Activated naive CD4-positive, alpha-beta T cell treated with anti-CD3 and anti-CD28 coated beads, Interleukin-2, amount 50 U/mL, for 24 hours (primary cell): ENCODE measurements around the gene AP3B1.
"Not testable (repeated sequence)": the region's sequence is repeated elsewhere in the genome, so short reads cannot be mapped to it uniquely, and the experiment has no call there.

Experiments
- H3K27ac Mint-ChIP-seq: one replicate; pipeline ENCODE4 v1.8.0; 2021; ENCODE audit warnings: mild to moderate bottlenecking, mixed read lengths
- H3K27me3 Mint-ChIP-seq: one replicate; pipeline ENCODE4 v1.8.0; 2021; ENCODE audit warnings: mixed read lengths
- H3K36me3 Mint-ChIP-seq: one replicate; pipeline ENCODE4 v1.8.0; 2021; ENCODE audit warnings: mixed read lengths
- H3K4me1 Mint-ChIP-seq: one replicate; pipeline ENCODE4 v1.8.0; 2021; ENCODE audit warnings: mixed read lengths
- H3K4me3 Mint-ChIP-seq: one replicate; pipeline ENCODE4 v1.8.0; 2021; ENCODE audit warnings: mild to moderate bottlenecking, mixed read lengths
- H3K9me3 Mint-ChIP-seq: one replicate; pipeline ENCODE4 v1.8.0; 2021; ENCODE audit warnings: mixed read lengths

AP3B1 gene

DNA sequence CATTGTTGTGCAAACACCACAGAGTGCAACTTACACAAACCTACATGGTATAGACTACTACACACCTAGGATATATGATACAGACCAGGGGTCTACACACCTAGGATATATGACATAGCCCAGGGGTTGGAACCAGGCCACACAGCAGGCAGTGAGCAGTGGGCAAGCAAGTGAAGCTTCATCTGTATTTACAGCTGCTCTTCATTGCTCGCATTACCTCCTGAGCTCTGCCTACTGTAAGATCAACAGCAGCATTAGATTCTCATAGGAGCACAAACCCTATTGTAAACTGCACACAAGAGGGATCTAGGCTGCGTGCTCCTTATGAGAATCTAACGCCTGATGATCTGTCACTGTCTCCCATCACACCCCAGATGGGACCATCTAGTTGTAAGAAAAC is 56.6 kb downstream of the AP3B1 start:
- Mint-ChIP-seq H3K4me1 (peaks cover 31% of the 10 kb centered on the region), H3K27me3 (no peaks in the 10 kb centered on the region), H3K9me3 (no peaks in the 10 kb centered on the region), H3K27ac (no peak overlapping the region), H3K4me3 (no peak overlapping the region), H3K36me3 (peaks cover 22% of the 10 kb centered on the region)

DNA sequence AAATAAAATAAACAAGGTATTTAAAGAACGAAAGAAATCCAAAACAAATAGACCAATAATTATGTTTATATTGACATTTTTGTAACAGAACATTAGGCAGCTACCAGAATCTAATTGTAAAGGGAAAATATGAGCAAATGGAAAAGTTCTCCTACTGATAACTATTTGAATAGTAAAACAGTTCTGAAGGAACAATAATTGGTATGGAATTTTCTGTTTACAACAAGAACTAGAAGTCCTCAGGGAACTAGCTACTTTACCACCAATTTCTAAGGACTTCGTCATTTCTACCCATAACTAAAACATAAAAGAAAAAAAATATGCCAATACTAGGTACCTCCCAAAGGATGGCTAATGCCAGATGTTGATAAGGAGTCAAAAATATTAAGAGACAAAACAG is 58.5 kb downstream of the AP3B1 start:
- H3K36me3 Mint-ChIP-seq = peaks cover 20% of the 10 kb centered on the region
- H3K27me3 Mint-ChIP-seq = no peaks in the 10 kb centered on the region
- peaks cover 28% of the 10 kb centered on the region for H3K4me1 Mint-ChIP-seq
- H3K27ac Mint-ChIP-seq = no peak overlapping the region
- H3K9me3 Mint-ChIP-seq = no peaks in the 10 kb centered on the region
- H3K4me3 Mint-ChIP-seq = no peak overlapping the region

DNA sequence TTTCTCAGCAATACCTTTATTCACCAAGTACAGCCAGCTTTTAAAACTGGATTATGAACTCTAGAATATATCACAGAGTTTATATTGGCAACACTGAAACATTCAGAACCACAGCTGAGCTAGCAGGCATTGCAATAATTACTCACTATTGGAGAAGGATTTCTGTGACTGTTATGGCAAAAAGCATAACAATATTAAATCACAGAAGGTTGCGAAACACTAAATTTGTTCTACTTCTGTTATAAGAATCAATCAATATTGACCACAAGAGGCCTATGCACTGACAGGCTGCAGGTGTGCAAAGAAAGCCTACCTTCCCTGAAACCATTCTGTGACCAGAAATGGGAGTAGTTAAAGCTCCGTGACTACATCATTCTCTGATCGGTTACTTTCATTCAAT is 59.2 kb downstream of the AP3B1 start:
- Mint-ChIP-seq H3K27me3 (no peaks in the 10 kb centered on the region), H3K4me3 (no peak overlapping the region), H3K9me3 (no peaks in the 10 kb centered on the region), H3K27ac (no peak overlapping the region), H3K36me3 (peaks cover 17% of the 10 kb centered on the region), H3K4me1 (peaks cover 32% of the 10 kb centered on the region)

DNA sequence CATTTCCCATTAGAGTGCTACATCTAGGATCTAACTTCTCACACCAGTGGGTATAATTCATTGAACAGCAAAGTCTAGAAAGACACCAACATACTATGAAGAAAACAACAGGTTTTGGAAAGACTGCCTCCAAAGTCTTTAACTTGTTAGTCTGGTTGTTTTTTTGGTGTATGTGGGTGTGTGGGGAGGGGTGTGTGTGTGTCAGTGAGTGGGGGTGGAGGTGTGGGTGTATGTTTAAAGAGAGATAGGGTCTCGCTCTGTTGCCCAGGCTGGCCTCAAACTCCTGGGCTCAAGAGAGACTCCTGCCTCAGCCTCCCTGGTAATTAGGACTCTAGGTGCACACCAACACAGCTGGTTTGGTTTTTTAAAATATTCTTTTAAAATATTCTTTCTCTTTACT is 59.7 kb downstream of the AP3B1 start:
- Mint-ChIP-seq H3K27ac (no peak overlapping the region), H3K36me3 (peaks cover 14% of the 10 kb centered on the region), H3K4me1 (peaks cover 34% of the 10 kb centered on the region), H3K9me3 (no peaks in the 10 kb centered on the region), H3K27me3 (no peaks in the 10 kb centered on the region), H3K4me3 (no peak overlapping the region)

DNA sequence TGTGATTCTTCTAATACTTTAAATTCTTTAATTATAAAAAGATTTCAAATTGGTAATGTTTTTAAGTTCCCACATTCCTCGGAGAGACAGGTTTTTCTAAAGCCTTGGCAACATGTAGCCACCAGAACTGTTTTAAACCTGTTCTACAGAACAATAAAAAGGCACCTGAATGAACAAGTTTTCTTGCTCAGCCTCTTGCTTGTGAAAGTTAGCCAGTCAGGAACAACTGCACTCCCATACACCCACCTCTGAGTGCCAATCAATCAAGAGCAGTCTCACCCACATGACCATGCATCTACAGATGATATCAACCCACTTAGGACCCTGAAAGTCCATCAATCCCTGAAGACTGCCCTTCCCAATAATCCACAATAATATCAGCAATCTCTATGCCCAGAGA is 62.3 kb downstream of the AP3B1 start:
- Mint-ChIP-seq H3K27ac (no peak overlapping the region), H3K4me1 (peaks cover 28% of the 10 kb centered on the region), H3K27me3 (no peaks in the 10 kb centered on the region), H3K9me3 (no peaks in the 10 kb centered on the region), H3K4me3 (no peak overlapping the region), H3K36me3 (peaks cover 10% of the 10 kb centered on the region)

DNA sequence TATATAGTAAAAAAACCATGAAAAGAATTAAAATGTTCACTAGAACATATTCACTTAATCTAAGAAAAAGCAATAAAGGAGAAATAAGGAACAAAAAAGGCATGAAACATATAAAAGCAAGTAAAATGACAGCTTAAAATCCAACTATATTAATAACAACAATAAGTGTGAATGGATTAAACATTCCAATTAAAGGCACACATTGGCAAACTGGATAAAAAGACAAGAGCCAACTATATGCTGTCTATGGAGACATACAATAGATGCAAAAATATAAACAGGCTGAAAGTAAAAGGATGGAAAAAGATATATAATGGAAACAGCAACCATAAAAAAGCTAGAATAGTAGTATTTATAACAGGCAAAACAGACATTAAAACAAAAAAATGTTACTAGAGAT is 70.1 kb downstream of the AP3B1 start:
- H3K4me1 Mint-ChIP-seq = peaks cover 4% of the 10 kb centered on the region
- no peaks in the 10 kb centered on the region for H3K9me3 Mint-ChIP-seq
- H3K27me3 Mint-ChIP-seq = no peaks in the 10 kb centered on the region
- H3K4me3 Mint-ChIP-seq = no peak overlapping the region
- peaks cover 34% of the 10 kb centered on the region for H3K36me3 Mint-ChIP-seq
- no peak overlapping the region for H3K27ac Mint-ChIP-seq

DNA sequence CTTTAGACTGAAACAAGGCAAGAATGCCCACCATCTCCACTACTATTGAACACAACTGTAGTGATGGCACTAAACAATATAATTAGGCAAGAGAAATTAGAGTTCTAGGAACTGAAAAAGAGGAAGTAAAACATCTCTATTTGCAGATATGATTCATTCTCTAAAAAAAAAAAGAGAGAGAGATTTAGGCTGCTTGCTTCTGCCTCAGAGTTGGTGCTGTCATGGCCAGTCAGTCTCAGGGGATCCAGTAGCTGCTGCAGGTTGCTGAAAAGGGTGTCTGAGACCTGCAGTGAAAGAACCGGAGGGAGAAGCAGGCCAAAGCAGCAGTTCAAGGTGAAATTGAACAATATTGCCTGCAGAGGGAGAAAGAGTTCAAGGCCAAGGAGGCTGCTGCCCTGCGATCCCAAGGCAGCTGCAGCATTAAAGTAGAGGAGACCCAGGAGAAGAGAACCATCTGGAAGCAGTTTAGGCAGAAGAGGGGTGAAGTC is 72.5 kb downstream of the AP3B1 start:
- no peaks in the 10 kb centered on the region for H3K27me3 Mint-ChIP-seq
- no peak overlapping the region for H3K27ac Mint-ChIP-seq
- H3K4me1 Mint-ChIP-seq = peaks cover 4% of the 10 kb centered on the region
- H3K36me3 Mint-ChIP-seq = peaks cover 38% of the 10 kb centered on the region
- H3K9me3 Mint-ChIP-seq = no peaks in the 10 kb centered on the region
- no peak overlapping the region for H3K4me3 Mint-ChIP-seq

DNA sequence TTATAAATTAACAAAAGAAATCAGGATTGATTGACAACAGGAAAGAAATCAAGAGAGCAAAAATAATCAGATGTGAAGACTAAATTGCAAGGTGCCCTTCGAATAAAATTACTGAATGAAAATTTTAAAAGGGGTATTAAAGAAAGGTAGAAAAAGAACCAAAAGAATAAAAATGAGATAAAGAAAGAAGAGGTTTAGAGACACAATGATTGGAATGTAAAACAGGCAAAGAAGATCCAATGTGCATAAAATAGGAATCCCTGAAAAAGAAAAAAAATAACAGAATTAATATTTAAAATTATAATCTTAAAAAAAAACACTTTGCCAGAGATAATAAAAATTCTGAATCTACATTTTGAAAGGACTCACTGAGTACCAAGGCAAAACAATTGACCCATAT is 73.0 kb downstream of the AP3B1 start:
- Mint-ChIP-seq H3K9me3 (no peaks in the 10 kb centered on the region), H3K4me3 (no peak overlapping the region), H3K4me1 (peaks cover 4% of the 10 kb centered on the region), H3K27ac (no peak overlapping the region), H3K36me3 (peaks cover 38% of the 10 kb centered on the region), H3K27me3 (no peaks in the 10 kb centered on the region)

DNA sequence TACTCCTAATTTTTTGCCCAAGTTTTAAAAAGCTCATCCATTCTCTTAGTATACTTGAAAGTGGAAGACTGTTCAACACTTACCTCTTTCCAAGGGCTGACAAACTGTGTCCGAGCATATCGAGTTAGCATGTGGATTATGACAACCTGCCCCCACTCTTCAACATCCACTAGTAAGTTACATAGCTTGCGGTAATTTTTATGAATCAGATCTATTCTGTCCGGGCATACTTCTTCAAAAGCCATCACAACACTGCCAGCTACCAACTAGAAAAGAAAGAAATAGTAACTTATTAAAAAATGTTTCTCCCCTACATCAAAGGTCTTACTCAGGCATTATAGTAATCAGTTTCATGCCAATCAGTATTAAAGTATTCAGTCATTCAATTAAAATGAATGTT is 78.5 kb downstream of the AP3B1 start:
- H3K27ac Mint-ChIP-seq = no peak overlapping the region
- H3K36me3 Mint-ChIP-seq = peaks cover 21% of the 10 kb centered on the region
- H3K27me3 Mint-ChIP-seq = no peaks in the 10 kb centered on the region
- H3K9me3 Mint-ChIP-seq = no peaks in the 10 kb centered on the region
- H3K4me3 Mint-ChIP-seq = no peak overlapping the region
- H3K4me1 Mint-ChIP-seq = peaks cover 4% of the 10 kb centered on the region

DNA sequence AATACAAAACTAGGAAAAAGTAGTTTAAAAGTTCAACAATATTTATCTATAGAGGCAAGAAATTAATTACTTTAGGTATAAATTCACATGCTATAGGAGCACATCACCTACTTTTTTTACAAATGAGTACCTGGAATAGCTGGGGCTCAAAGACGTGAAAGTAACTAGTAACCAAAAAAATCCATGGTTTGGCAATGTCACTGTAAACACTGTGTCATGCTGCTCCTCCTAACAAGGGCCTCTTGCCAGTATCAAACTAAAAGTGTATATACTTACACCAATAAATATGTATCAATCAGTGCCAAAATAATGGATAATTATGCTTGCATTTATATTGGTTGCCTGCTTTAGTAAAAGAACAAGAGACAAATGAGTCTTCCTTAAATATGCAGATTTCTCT is 78.9 kb downstream of the AP3B1 start:
- Mint-ChIP-seq H3K36me3 (peaks cover 21% of the 10 kb centered on the region), H3K9me3 (no peaks in the 10 kb centered on the region), H3K27ac (no peak overlapping the region), H3K4me3 (no peak overlapping the region), H3K27me3 (no peaks in the 10 kb centered on the region), H3K4me1 (peaks cover 4% of the 10 kb centered on the region)

DNA sequence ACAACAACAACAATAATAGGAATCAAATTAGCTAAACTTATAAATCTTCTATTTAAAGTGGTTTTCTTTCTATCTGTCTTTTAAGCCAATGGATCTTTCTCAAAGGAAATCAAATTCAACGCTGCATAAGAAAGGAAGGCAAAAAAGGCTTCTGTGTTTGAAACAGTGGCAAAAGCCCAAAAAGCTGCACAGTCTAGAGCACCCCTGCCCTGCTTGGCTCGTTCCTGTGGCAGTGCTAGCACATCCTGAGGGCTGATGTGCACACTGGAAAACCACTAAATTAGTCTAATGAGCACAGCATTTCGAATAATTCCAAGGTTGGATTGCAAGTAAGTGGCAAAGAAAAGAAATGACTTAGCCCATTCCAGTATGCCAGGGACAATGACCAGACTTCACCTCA is 80.7 kb downstream of the AP3B1 start:
- Mint-ChIP-seq H3K27me3 (no peaks in the 10 kb centered on the region), H3K9me3 (no peaks in the 10 kb centered on the region), H3K4me1 (no peaks in the 10 kb centered on the region), H3K4me3 (no peak overlapping the region), H3K36me3 (peaks cover 17% of the 10 kb centered on the region), H3K27ac (no peak overlapping the region)

DNA sequence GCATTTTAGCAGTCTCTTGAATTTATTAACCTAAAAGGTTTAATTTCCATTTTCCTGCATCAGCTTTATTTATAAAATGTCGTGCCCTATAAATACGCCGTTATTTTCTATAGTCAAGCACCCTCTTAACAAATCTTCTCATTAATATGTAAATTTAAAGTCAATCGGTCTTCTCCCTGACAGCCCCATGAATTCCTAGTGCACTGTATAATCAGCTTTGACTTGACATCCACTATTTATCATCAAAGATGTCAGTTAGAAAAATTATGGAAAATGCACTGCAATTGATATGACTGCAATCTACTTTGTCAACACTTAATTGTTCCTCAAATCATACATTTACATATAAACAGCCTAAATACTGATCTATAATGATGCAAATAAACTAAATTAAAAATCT is 83.4 kb downstream of the AP3B1 start:
- Mint-ChIP-seq H3K9me3 (no peaks in the 10 kb centered on the region), H3K27ac (no peak overlapping the region), H3K4me1 (no peaks in the 10 kb centered on the region), H3K4me3 (no peak overlapping the region), H3K27me3 (no peaks in the 10 kb centered on the region), H3K36me3 (peaks cover 23% of the 10 kb centered on the region)

DNA sequence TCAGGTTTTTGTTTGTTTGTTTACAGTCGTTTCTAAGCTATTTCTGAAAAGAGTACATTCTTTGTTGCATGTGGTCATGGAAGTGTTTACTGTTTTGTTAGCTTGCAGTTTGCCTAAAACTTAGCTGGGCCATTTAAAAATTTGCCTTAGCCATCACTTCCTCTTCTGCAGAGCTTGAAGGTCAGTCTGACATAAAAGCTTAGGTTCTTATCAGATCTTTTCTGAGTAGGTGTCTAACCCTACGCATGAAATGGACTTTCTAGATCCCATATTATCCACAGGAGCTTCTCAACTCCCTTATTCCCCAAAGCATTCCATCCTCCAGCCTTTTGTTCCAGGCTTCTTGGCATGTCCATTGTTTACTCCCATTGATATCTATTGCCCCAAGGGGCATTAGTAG is 90.3 kb downstream of the AP3B1 start:
- Mint-ChIP-seq H3K27me3 (no peaks in the 10 kb centered on the region), H3K36me3 (peaks cover 34% of the 10 kb centered on the region), H3K9me3 (peaks cover 10% of the 10 kb centered on the region), H3K4me1 (peaks cover 4% of the 10 kb centered on the region), H3K27ac (no peak overlapping the region), H3K4me3 (no peak overlapping the region)

DNA sequence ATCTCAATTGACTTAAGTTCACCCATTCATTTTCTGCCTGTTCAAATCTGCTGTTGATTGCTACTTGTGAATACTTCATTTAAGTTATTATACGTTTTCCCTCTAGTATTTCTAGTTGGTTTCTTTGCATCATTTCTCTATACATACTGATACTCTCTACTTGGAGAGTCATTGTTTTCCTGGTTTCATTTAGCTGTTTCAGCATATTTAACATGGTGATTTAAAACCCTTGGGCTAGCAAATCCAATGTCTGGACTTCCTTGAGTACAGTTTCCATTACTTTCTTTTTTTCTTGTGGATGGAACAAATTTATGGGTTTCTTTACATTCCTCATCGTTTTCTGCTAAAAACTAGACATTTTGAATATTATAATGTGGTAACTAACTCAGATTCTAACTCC is 90.7 kb downstream of the AP3B1 start:
- Mint-ChIP-seq H3K4me1 (peaks cover 4% of the 10 kb centered on the region), H3K27me3 (no peaks in the 10 kb centered on the region), H3K4me3 (no peak overlapping the region), H3K36me3 (peaks cover 37% of the 10 kb centered on the region), H3K27ac (no peak overlapping the region), H3K9me3 (peaks cover 10% of the 10 kb centered on the region)

DNA sequence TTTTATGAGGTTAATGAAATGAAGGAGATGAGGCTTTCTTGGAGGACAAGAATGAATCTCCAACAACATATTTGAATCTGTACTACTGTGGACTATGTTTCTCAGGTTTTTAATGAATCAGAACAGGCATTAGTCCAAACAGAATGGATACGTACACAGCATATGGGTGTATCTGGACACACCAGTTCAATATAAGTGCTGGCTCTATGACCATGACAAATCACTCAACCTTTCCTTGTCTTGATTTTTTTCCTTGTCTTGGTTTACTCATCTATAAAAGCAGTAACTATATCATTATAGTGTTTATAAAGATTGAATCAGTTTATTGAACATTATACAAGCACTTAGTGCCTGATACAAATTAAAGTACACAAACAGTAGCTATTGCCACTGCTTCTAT is 104.1 kb downstream of the AP3B1 start:
- H3K27me3 Mint-ChIP-seq = no peaks in the 10 kb centered on the region
- H3K9me3 Mint-ChIP-seq = no peaks in the 10 kb centered on the region
- peaks cover 24% of the 10 kb centered on the region for H3K36me3 Mint-ChIP-seq
- no peak overlapping the region for H3K27ac Mint-ChIP-seq
- H3K4me3 Mint-ChIP-seq = no peak overlapping the region
- peaks cover 8% of the 10 kb centered on the region for H3K4me1 Mint-ChIP-seq

DNA sequence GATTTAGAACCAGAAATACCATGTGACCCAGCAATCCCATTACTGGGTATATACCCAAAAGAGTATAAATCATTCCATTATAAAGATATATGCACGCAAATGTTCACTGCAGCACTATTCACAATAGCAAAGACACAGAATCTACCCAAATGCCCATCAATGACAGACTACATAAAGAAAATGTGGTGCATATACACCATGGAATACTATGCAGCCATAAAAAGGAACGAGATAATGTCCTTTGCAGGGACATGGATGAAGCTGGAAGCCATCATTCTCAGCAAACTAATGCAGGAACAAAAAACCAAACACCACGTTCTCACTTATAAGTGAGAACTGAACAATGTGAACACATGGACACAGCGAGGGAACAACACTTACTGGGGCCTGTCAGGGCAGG is 105.8 kb downstream of the AP3B1 start:
- not testable (repeated sequence) for H3K27me3 Mint-ChIP-seq, H3K4me3 Mint-ChIP-seq, H3K27ac Mint-ChIP-seq, H3K9me3 Mint-ChIP-seq
- Mint-ChIP-seq H3K4me1 (peaks cover 12% of the 10 kb centered on the region), H3K36me3 (peaks cover 23% of the 10 kb centered on the region)

DNA sequence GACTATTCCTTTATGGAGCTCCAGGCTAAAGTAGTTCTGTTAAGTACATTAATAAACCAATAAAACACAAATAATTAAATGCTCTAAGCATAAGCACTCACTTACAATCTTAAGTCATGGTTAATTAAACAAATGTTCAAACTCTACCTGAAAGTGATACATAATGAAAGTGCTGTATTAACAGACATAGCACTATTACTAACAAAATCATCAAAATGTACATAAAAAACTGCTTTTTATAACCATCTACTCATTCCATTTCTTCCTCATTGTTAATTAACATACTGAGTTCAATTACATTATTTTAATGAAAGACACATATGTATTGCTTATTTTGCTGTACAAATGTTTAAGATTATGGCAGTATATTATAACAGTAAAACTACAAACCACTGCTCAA is 107.3 kb downstream of the AP3B1 start:
- no peak overlapping the region for H3K4me3 Mint-ChIP-seq
- no peaks in the 10 kb centered on the region for H3K9me3 Mint-ChIP-seq
- peaks cover 16% of the 10 kb centered on the region for H3K4me1 Mint-ChIP-seq
- H3K36me3 Mint-ChIP-seq = peaks cover 28% of the 10 kb centered on the region
- H3K27me3 Mint-ChIP-seq = no peaks in the 10 kb centered on the region
- no peak overlapping the region for H3K27ac Mint-ChIP-seq
